Ishikawa (cell line): ENCODE measurements around the gene MTCH2.

ENCODE experiments used
- CEBPB ChIP-seq: IDR thresholded peaks from 2 replicates; pipeline ENCODE4 v1.6.1; 2012
- CREB1 ChIP-seq: IDR thresholded peaks from 2 replicates; pipeline ENCODE4 v1.6.1; 2012; ENCODE audit warnings: low read depth
- EGR1 ChIP-seq: IDR thresholded peaks from 2 replicates; pipeline ENCODE4 v1.6.1; 2012
- EP300 ChIP-seq: IDR thresholded peaks from 2 replicates; pipeline ENCODE4 v1.6.1; 2012; ENCODE audit warnings: borderline replicate concordance
- FOXM1 ChIP-seq: IDR thresholded peaks from 2 replicates; pipeline ENCODE4 v1.6.1; 2012; ENCODE audit warnings: low read depth, borderline replicate concordance
- NFIC ChIP-seq: IDR thresholded peaks from 2 replicates; pipeline ENCODE4 v1.6.1; 2012
- RAD21 ChIP-seq: IDR thresholded peaks from 2 replicates; pipeline ENCODE4 v1.6.1; 2012; ENCODE audit warnings: low read depth
- TAF1 ChIP-seq: IDR thresholded peaks from 2 replicates; pipeline ENCODE4 v1.6.1; 2012; ENCODE audit warnings: low read depth, mild to moderate bottlenecking
- TCF12 ChIP-seq: IDR thresholded peaks from 2 replicates; pipeline ENCODE4 v1.6.1; 2012; ENCODE audit warnings: low read depth
- TEAD4 ChIP-seq: IDR thresholded peaks from 2 replicates; pipeline ENCODE4 v1.6.1; 2012
- YY1 ChIP-seq: IDR thresholded peaks from 2 replicates; pipeline ENCODE4 v1.6.1; 2012; ENCODE audit warnings: low read depth
- ZBTB7A ChIP-seq: IDR thresholded peaks from 2 replicates; pipeline ENCODE4 v1.6.1; 2012; ENCODE audit warnings: low read depth
- TF ChIP-seq, protein P1 (sequence below): IDR thresholded peaks from 2 replicates; pipeline ENCODE4 v1.6.1; 2012
- TF ChIP-seq, protein P2 (sequence below): IDR thresholded peaks from 2 replicates; pipeline ENCODE4 v1.6.1; 2012
- TF ChIP-seq, protein P3 (sequence below): IDR thresholded peaks from 2 replicates; pipeline ENCODE4 v1.6.1; 2012; ENCODE audit warnings: low read depth, mild to moderate bottlenecking

Gene MTCH2

GRCh38 chr11:47593492-47593933, 48.8 kb downstream of the MTCH2 start:
- no peak for TF ChIP-seq ZBTB7A
- TF ChIP-seq FOXM1, result no peak
- TF ChIP-seq TCF12, result no peak
- TF ChIP-seq TEAD4, result no peak
- TF ChIP-seq, protein P1, sequence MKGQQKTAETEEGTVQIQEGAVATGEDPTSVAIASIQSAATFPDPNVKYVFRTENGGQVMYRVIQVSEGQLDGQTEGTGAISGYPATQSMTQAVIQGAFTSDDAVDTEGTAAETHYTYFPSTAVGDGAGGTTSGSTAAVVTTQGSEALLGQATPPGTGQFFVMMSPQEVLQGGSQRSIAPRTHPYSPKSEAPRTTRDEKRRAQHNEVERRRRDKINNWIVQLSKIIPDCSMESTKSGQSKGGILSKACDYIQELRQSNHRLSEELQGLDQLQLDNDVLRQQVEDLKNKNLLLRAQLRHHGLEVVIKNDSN, result no peak
- TF ChIP-seq, protein P2, sequence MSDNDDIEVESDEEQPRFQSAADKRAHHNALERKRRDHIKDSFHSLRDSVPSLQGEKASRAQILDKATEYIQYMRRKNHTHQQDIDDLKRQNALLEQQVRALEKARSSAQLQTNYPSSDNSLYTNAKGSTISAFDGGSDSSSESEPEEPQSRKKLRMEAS, result no peak
- TF ChIP-seq RAD21, result no peak
- TF ChIP-seq, protein P3, sequence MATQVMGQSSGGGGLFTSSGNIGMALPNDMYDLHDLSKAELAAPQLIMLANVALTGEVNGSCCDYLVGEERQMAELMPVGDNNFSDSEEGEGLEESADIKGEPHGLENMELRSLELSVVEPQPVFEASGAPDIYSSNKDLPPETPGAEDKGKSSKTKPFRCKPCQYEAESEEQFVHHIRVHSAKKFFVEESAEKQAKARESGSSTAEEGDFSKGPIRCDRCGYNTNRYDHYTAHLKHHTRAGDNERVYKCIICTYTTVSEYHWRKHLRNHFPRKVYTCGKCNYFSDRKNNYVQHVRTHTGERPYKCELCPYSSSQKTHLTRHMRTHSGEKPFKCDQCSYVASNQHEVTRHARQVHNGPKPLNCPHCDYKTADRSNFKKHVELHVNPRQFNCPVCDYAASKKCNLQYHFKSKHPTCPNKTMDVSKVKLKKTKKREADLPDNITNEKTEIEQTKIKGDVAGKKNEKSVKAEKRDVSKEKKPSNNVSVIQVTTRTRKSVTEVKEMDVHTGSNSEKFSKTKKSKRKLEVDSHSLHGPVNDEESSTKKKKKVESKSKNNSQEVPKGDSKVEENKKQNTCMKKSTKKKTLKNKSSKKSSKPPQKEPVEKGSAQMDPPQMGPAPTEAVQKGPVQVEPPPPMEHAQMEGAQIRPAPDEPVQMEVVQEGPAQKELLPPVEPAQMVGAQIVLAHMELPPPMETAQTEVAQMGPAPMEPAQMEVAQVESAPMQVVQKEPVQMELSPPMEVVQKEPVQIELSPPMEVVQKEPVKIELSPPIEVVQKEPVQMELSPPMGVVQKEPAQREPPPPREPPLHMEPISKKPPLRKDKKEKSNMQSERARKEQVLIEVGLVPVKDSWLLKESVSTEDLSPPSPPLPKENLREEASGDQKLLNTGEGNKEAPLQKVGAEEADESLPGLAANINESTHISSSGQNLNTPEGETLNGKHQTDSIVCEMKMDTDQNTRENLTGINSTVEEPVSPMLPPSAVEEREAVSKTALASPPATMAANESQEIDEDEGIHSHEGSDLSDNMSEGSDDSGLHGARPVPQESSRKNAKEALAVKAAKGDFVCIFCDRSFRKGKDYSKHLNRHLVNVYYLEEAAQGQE, result no peak
- no peak for TF ChIP-seq EGR1
- no peak for TF ChIP-seq EP300
- no peak for TF ChIP-seq CREB1
- no peak for TF ChIP-seq CEBPB
- TF ChIP-seq YY1, result no peak
- TF ChIP-seq TAF1, result no peak
- no peak for TF ChIP-seq NFIC

DNA sequence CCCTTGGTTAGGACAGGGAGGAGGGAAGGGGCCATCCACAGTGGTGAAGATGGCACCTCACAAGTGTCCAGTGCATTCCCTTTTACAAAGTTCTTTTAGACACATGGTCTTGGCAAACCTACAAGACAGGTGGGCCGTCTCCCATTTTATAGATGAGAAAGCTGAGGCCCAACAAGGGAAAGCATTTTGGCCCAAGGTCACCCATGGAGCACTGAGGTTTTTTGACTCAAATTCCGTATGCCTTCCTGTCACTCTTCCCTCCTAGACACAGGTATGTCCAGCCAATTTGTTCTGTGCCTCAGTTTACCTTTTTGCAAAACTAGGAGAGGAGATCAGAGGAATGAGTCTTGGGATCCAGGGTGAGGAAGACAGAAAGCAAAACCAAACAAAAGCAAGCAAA, 49.4 kb downstream of the MTCH2 start:
- TF ChIP-seq CEBPB (no peak), TEAD4 (no peak), EGR1 (no peak), EP300 (no peak), YY1 (no peak), CREB1 (no peak), TAF1 (no peak), NFIC (no peak), RAD21 (no peak), TCF12 (no peak), ZBTB7A (no peak), FOXM1 (no peak)
- TF ChIP-seq, protein P2, result no peak
- TF ChIP-seq, protein P1, result no peak
- TF ChIP-seq, protein P3, result no peak

- TF ChIP-seq NFIC (no peak), EGR1 (no peak), YY1 (no peak), TAF1 (no peak), CREB1 (no peak), TEAD4 (no peak), CEBPB (no peak), TCF12 (no peak), ZBTB7A (no peak), EP300 (no peak), FOXM1 (no peak), RAD21 (no peak)
- TF ChIP-seq, protein P3, result no peak
- TF ChIP-seq, protein P2, result no peak
- TF ChIP-seq, protein P1, result no peak
These were observed 50.1 kb downstream of the MTCH2 start for GRCh38 chr11:47592251-47592650.

GRCh38 chr11:47591764-47592163, 50.6 kb downstream of the MTCH2 start:
- TF ChIP-seq, protein P2, result no peak
- TF ChIP-seq NFIC (no peak), EP300 (no peak), TEAD4 (no peak), EGR1 (no peak), TCF12 (no peak)
- TF ChIP-seq, protein P1, result no peak
